ENCODE data around the gene ANKRD24. TPM values are rescaled to one million over a fixed set of nuclear protein-coding genes. Genes with fewer than 3 reads are reported as not detected.
"Not testable (repeated sequence)": the region's sequence is repeated elsewhere in the genome, so short reads cannot be mapped to it uniquely, and the experiment has no call there.

The ANKRD24 gene
- polyA plus RNA-seq, 1 experiment = 0.11 TPM

DNA sequence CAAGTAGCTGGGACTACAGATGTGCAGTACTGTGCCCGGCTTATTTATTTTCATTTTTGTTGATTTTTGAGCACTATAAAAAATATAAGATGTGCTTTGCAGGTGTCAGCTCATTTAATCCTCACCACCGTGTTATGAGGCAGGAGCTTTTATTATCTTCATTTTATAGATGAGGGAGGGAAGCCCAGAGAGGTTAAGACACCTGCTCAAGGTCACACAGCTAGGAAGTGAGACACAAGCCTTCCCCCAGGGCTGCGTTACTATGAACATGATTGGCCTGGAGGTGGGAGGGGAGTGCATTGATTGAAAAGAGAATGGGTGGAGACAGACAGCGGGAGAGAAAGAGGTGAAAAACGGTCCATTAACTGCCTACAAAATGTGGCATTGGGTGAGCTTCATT lies 7.2 kb downstream of the ANKRD24 start:
- no peak overlapping the region for H3K27ac ChIP-seq (ENCODE audit: low read depth, low read length)
- peaks cover 2% of the 10 kb centered on the region for H3K27me3 ChIP-seq (ENCODE audit: control insufficient read depth, insufficient read depth, low read length)
- no peak overlapping the region for H3K4me3 ChIP-seq (ENCODE audit: low read depth, low read length)
- no peaks in the 10 kb centered on the region for H3K9me3 ChIP-seq (ENCODE audit: control insufficient read depth, insufficient read depth, low read length)
- no peak for DNase-seq (ENCODE audit: low read depth, low spot score)
- CTCF ChIA-PET = interaction anchor here (0.8 to 1.4 kb wide), 3 partner anchors 12 to 204 kb away, joined by 3 to 4 read pairs (median 3); no protein-coding TSS in a partner anchor
- TF ChIP-seq, protein P1, sequence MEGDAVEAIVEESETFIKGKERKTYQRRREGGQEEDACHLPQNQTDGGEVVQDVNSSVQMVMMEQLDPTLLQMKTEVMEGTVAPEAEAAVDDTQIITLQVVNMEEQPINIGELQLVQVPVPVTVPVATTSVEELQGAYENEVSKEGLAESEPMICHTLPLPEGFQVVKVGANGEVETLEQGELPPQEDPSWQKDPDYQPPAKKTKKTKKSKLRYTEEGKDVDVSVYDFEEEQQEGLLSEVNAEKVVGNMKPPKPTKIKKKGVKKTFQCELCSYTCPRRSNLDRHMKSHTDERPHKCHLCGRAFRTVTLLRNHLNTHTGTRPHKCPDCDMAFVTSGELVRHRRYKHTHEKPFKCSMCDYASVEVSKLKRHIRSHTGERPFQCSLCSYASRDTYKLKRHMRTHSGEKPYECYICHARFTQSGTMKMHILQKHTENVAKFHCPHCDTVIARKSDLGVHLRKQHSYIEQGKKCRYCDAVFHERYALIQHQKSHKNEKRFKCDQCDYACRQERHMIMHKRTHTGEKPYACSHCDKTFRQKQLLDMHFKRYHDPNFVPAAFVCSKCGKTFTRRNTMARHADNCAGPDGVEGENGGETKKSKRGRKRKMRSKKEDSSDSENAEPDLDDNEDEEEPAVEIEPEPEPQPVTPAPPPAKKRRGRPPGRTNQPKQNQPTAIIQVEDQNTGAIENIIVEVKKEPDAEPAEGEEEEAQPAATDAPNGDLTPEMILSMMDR (IDR thresholded peaks at IDR 0.05; ENCODE audit: low read depth, low read length) = no peak
- POLR2A ChIA-PET = no interaction called here

DNA sequence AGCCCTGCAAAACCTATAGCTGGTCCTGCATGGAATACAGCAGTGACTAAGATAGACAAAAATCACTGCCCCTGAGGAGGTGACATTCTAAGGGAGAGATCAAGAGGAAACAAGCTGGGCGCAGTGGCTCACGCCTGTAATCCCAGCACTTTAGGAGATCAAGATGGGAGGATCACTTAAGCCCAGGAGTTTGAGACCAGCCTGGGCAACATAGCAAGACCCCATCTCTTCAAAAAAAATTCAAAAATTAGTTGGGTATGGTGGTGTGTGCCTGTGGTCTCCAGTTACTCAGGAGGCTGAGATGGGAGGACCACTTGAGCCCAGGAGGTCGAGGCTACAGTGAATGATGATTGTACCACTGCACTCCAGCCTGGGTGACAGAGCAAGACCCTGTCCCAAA lies 10.0 kb downstream of the ANKRD24 start:
- DNase-seq (ENCODE audit: low read depth, low spot score); POLR2A ChIA-PET; H3K27me3 ChIP-seq (ENCODE audit: control insufficient read depth, insufficient read depth, low read length); CTCF ChIA-PET; H3K4me3 ChIP-seq (ENCODE audit: low read depth, low read length); H3K9me3 ChIP-seq (ENCODE audit: control insufficient read depth, insufficient read depth, low read length); H3K27ac ChIP-seq (ENCODE audit: low read depth, low read length): not testable (repeated sequence)

DNA sequence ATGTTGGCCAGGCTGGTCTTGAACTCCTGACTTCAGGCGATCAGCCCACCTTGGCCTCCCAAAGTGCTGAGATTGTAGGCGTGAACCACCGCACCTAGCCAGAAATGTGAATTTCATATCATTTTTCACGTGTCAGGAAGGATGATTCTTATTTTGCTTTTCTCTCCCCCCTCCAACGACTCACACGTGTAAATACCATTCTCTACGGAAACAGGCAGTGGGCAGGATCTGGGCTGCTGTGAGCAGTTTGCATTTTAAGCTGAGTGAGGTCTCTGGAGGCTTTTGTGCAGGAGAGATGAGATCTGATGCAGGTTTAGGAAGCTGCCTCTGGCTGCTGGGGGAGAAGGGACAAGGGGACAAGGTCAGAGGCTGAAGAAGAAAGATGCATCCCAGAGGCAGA lies 11.9 kb downstream of the ANKRD24 start:
- DNase-seq (ENCODE audit: low read depth, low spot score) = no peak
- H3K9me3 ChIP-seq (ENCODE audit: control insufficient read depth, insufficient read depth, low read length) = no peaks in the 10 kb centered on the region
- TF ChIP-seq, protein P1 (IDR thresholded peaks at IDR 0.05; ENCODE audit: low read depth, low read length) = no peak
- no peak overlapping the region for H3K4me3 ChIP-seq (ENCODE audit: low read depth, low read length)
- peaks cover 12% of the 10 kb centered on the region for H3K27me3 ChIP-seq (ENCODE audit: control insufficient read depth, insufficient read depth, low read length)
- POLR2A ChIA-PET = no interaction called here
- H3K27ac ChIP-seq (ENCODE audit: low read depth, low read length) = no peak overlapping the region
- CTCF ChIA-PET = interaction anchor here (1.5 kb wide), 1 partner anchor 207 kb away, joined by 9 read pairs; no protein-coding TSS in a partner anchor

DNA sequence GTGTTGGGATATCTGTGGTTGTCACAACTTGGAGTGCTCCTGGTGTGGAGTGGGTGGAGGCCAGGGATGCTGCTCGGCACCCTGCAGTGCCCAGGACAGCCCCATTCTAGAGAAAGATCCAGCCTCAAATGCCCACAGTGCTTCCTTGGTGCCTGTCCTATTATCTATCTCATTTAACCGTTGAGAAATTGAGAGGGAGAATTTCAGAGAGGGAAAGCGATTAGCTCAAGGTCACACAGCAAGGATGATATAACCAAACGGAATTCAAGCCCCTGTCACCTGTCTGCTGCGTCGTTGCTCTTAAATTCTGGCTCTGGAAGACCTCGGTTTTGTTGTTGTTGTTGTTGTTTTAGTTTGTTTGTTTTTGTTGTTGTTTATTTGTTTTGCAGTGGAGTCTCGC lies 13.5 kb downstream of the ANKRD24 start:
- POLR2A ChIA-PET = no interaction called here
- TF ChIP-seq, protein P1 (IDR thresholded peaks at IDR 0.05; ENCODE audit: low read depth, low read length) = no peak
- no peak for DNase-seq (ENCODE audit: low read depth, low spot score)

DNA sequence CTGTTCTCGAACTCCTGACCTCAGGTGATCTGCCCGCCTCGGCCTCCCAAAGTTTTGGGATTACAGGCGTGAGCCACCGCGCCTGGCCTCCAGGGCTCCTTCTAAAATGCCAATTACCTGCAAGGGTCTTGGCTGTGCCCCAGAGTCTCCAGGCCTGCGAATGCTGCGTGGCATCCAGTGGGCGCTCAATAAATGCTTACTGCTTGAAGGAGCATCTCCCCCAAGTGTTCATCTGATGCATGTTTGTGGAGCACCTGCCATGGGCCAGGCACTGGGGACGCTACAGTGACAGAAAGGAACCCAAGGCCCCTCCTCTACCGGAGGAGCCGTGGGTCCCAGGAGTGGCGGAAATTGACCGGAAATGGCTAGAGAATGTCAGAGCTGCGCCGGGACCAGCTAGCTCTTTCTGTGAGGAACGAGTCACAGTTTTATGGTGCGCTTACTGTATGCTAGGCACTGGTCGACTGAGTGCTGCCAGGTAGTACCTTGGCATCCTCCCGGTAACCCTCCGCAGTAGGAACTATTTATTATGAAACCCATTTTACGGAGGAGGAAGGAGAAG lies 14.2 kb downstream of the ANKRD24 start:
- no peak overlapping the region for H3K27ac ChIP-seq (ENCODE audit: low read depth, low read length)
- H3K9me3 ChIP-seq (ENCODE audit: control insufficient read depth, insufficient read depth, low read length) = no peaks in the 10 kb centered on the region; the same call in 1 of the 2 replicates
- no peak for DNase-seq (ENCODE audit: low read depth, low spot score)
- H3K4me3 ChIP-seq (ENCODE audit: low read depth, low read length) = no peak overlapping the region
- CTCF ChIA-PET = interaction anchor here (0.6 kb wide), 1 partner anchor 91 kb away, joined by 3 read pairs; no protein-coding TSS in a partner anchor
- H3K27me3 ChIP-seq (ENCODE audit: control insufficient read depth, insufficient read depth, low read length) = peaks cover 21% of the 10 kb centered on the region
- POLR2A ChIA-PET = no interaction called here
- TF ChIP-seq, protein P1 (IDR thresholded peaks at IDR 0.05; ENCODE audit: low read depth, low read length) = no peak

More for the DNA sequence above, 13.5 kb downstream of the ANKRD24 start:
- no peak overlapping the region for H3K4me3 ChIP-seq (ENCODE audit: low read depth, low read length)
- H3K27me3 ChIP-seq (ENCODE audit: control insufficient read depth, insufficient read depth, low read length) = peaks cover 17% of the 10 kb centered on the region
- H3K27ac ChIP-seq (ENCODE audit: low read depth, low read length) = no peak overlapping the region
- CTCF ChIA-PET = no interaction called here
- no peaks in the 10 kb centered on the region; the same call in 1 of the 2 replicates for H3K9me3 ChIP-seq (ENCODE audit: control insufficient read depth, insufficient read depth, low read length)
